HL-60 (cell line): ENCODE results near the gene BMPR2.

Experiments used
- CTCF ChIP-seq: IDR thresholded peaks from one replicate; pipeline ENCODE4 v1.5.1; 2011; ENCODE audit warnings: low read length, control low read depth, inconsistent platforms; ENCODE audit not compliant: insufficient read depth
- GABPA ChIP-seq: IDR thresholded peaks from 2 replicates; pipeline ENCODE4 v1.6.1; 2012; ENCODE audit warnings: low read depth
- POLR2AphosphoS5 ChIP-seq: IDR thresholded peaks from 2 replicates; pipeline ENCODE4 v1.6.1; 2012; ENCODE audit warnings: low read depth
- REST ChIP-seq: IDR thresholded peaks from 2 replicates; pipeline ENCODE4 v1.6.1; 2012; ENCODE audit warnings: low read depth; ENCODE audit not compliant: insufficient replicate concordance
- SPI1 ChIP-seq: IDR thresholded peaks from 2 replicates; pipeline ENCODE4 v1.6.1; 2012; ENCODE audit warnings: low read depth, mild to moderate bottlenecking, borderline replicate concordance

GRCh38 chr2:202541137-202541536 lies 165.0 kb downstream of the BMPR2 start:
- TF ChIP-seq CTCF = no peak
- no peak for TF ChIP-seq REST
- no peak for TF ChIP-seq POLR2AphosphoS5
- no peak for TF ChIP-seq SPI1
- no peak for TF ChIP-seq GABPA
